K562 (cell line): Measurements from ENCODE around the gene PRCC. TPM values are rescaled to one million over a fixed set of nuclear protein-coding genes. Genes with fewer than 3 reads are reported as not detected.

Source experiments
- CBFB ChIP-seq: sonication (generic); formaldehyde crosslinking; IDR thresholded peaks from 2 replicates; pipeline ENCODE4 v1.4.0; 2020; ENCODE audit warnings: mild to moderate bottlenecking, missing genetic modification reagents
- COPS2 ChIP-seq: fragments of 450-650 bp; conservative IDR thresholded peaks from 2 replicates; pipeline ENCODE4 v1.6.1; 2016; ENCODE audit warnings: mild to moderate bottlenecking, moderate library complexity
- DLX4 ChIP-seq: fragments of 250-450 bp; sonication (Bioruptor Pico); IDR thresholded peaks from 2 replicates; pipeline ENCODE4 v1.6.1; 2021; ENCODE audit warnings: mild to moderate bottlenecking
- DNMT1 ChIP-seq: fragments of 450-650 bp; IDR thresholded peaks from 2 replicates; pipeline ENCODE4 v1.6.1; 2016; ENCODE audit warnings: antibody characterized with exemption, mild to moderate bottlenecking
- E2F4 ChIP-seq: sonication (generic); formaldehyde crosslinking; IDR thresholded peaks from 2 replicates; pipeline ENCODE4 v1.8.0; 2022; ENCODE audit warnings: mild to moderate bottlenecking, low read depth, missing genetic modification reagents
- FOXJ2 ChIP-seq: fragments of 200-800 bp; sonication (Bioruptor generic); IDR thresholded peaks from 2 replicates; pipeline ENCODE4 v1.6.1; 2016; ENCODE audit warnings: missing genetic modification characterization, missing compliant biosample characterization
- FOXP1 ChIP-seq: sonication (generic); formaldehyde crosslinking; IDR thresholded peaks from 2 replicates; pipeline ENCODE4 v1.8.0; 2022; ENCODE audit warnings: mild to moderate bottlenecking, missing genetic modification reagents
- MECOM ChIP-seq: fragments of 250-450 bp; sonication (Bioruptor Pico); IDR thresholded peaks from 2 replicates; pipeline ENCODE4 v1.8.0; 2022; ENCODE audit warnings: inconsistent platforms
- MNT ChIP-seq, 2 experiments: fragments of 450-650 bp; conservative IDR thresholded peaks; 2 replicates each; pipeline ENCODE4 v1.6.1; 2017; ENCODE audit warnings: mild to moderate bottlenecking in 2 of 2, moderate library complexity in 2 of 2
- MTA1 ChIP-seq: fragments of 450-650 bp; IDR thresholded peaks from 2 replicates; pipeline ENCODE4 v1.6.1; 2017; ENCODE audit warnings: borderline replicate concordance
- NFRKB ChIP-seq: fragments of 450-650 bp; IDR thresholded peaks from 2 replicates; pipeline ENCODE4 v1.6.1; 2016; ENCODE audit warnings: low read depth
- NR3C1 ChIP-seq: sonication (generic); formaldehyde crosslinking; IDR thresholded peaks from 2 replicates; pipeline ENCODE4 v1.8.1; 2022; ENCODE audit warnings: missing genetic modification reagents
- RBM14 ChIP-seq: fragments of 200-400 bp; formaldehyde crosslinking; IDR thresholded peaks from 2 replicates; pipeline ENCODE4 v1.6.1; 2018; ENCODE audit warnings: low read depth, mild to moderate bottlenecking, low read length, moderate library complexity, borderline replicate concordance; ENCODE audit not compliant: insufficient read depth
- SP2 ChIP-seq: IDR thresholded peaks from 2 replicates; pipeline ENCODE4 v1.6.1; 2011; ENCODE audit warnings: mild to moderate bottlenecking, low read depth, low read length, moderate library complexity; ENCODE audit not compliant: poor library complexity, severe bottlenecking; ENCODE audit errors: extremely low read depth
- TEAD1 ChIP-seq, 2 experiments: fragments of 450-650 bp in 1 of 2; sonication (generic) in 1 of 2; formaldehyde crosslinking; IDR thresholded peaks; 2 replicates each; pipeline versions ENCODE4 v1.4.0 to v1.8.0; 2020 to 2022; ENCODE audit warnings: mild to moderate bottlenecking in 2 of 2, missing genetic modification reagents in 1 of 2
- THAP12 ChIP-seq: fragments of 250-450 bp; sonication (Bioruptor Pico); IDR thresholded peaks from 2 replicates; pipeline ENCODE4 v1.9.0; 2021; ENCODE audit warnings: mild to moderate bottlenecking, inconsistent platforms
- U2AF2 ChIP-seq: fragments of 200-400 bp; formaldehyde crosslinking; optimal IDR thresholded peaks from 2 replicates; pipeline ENCODE3; 2017; ENCODE audit warnings: low read depth, mild to moderate bottlenecking, low read length
- ZFPM2 ChIP-seq: fragments of 250-450 bp; sonication (Bioruptor Pico); IDR thresholded peaks from 2 replicates; pipeline ENCODE4 v1.5.1; 2022; ENCODE audit warnings: mild to moderate bottlenecking
- ZNF184 ChIP-seq: sonication (generic); formaldehyde crosslinking; IDR thresholded peaks from 2 replicates; pipeline ENCODE4 v1.5.0; 2020; ENCODE audit warnings: missing genetic modification reagents
- ZNF431 ChIP-seq: sonication (generic); formaldehyde crosslinking; IDR thresholded peaks from 2 replicates; pipeline ENCODE4 v1.8.0; 2022; ENCODE audit warnings: mild to moderate bottlenecking, missing genetic modification reagents
- ZNF507 ChIP-seq: conservative IDR thresholded peaks from 2 replicates; pipeline ENCODE4 v1.6.1; 2017; ENCODE audit warnings: missing genetic modification characterization, missing compliant biosample characterization
- ZNF511 ChIP-seq: sonication (generic); formaldehyde crosslinking; IDR thresholded peaks from 2 replicates; pipeline ENCODE4 v1.8.0; 2022; ENCODE audit warnings: mild to moderate bottlenecking, missing genetic modification reagents
- ZNF76 ChIP-seq: fragments of 250-450 bp; sonication (Bioruptor Pico); IDR thresholded peaks from 2 replicates; pipeline ENCODE4 v1.4.0; 2020; ENCODE audit warnings: mild to moderate bottlenecking, moderate library complexity, borderline replicate concordance
- polyA plus RNA-seq, 8 experiments: library from polyadenylated mRNA; depleted of rRNA in 4 of 8; stranded (reverse) in 5 of 8; unstranded in 3 of 8; fragments of >200 nt; fragmentation: Nextera tagmentation in 2 of 8; fragmentation: Illumina TruSeq in 1 of 8; extraction: Ambion mirVana in 2 of 8; extraction: Trizol in 1 of 8; gene quantifications; 2 replicates each; pipeline versions ENCODE4 v1.2.1 to v1.2.3, GENCODE V29; 2011 to 2014; ENCODE audit warnings: inconsistent platforms in 1 of 8, missing spikeins in 1 of 8
- total RNA-seq, 7 experiments: library from RNA; depleted of rRNA in 6 of 7; stranded (reverse); fragments of >200 nt in 6 of 7; fragmentation: Illumina TruSeq in 2 of 7; extraction: Trizol in 2 of 7; gene quantifications; 2 replicates each; pipeline versions ENCODE4 v1.2.1 to v1.2.3, GENCODE V29; 2011 to 2021; ENCODE audit warnings: low replicate concordance in 1 of 7

PRCC gene
- total and polyA plus RNA-seq, 9 of the 15 experiments (the other 6 are each of a cell fraction or from before 2014, with no cell fraction given): 23.9 to 201 (median 41.1) TPM

- TF ChIP-seq E2F4 (CRISPR knock-in tag): peak; percentile 75; the same call in 1 of the 2 replicates
- TF ChIP-seq COPS2: no peak
- peak; percentile 94 for TF ChIP-seq FOXP1 (CRISPR knock-in tag)
- no peak for TF ChIP-seq MECOM
- TF ChIP-seq ZNF507: no peak
- no peak for TF ChIP-seq U2AF2
- no peak for TF ChIP-seq DNMT1
- TF ChIP-seq FOXJ2 (tag): no peak
- TF ChIP-seq DLX4 (CRISPR knock-in tag): no peak
- no peak for TF ChIP-seq RBM14
- TF ChIP-seq NFRKB: no peak
- TF ChIP-seq THAP12 (CRISPR knock-in tag): peak; percentile 39; the same call in 1 of the 2 replicates
- no peak for TF ChIP-seq NR3C1
- no peak for TF ChIP-seq CBFB (CRISPR knock-in tag)
- TF ChIP-seq ZNF184: no peak
- no peak for TF ChIP-seq ZFPM2 (CRISPR knock-in tag)
- TF ChIP-seq ZNF431 (CRISPR knock-in tag): no peak
- TF ChIP-seq MTA1: no peak
- TF ChIP-seq MNT (conservative IDR thresholded peaks at IDR 0.05): peak; percentile 93 to 97
- no peak for TF ChIP-seq ZNF76 (CRISPR knock-in tag)
- TF ChIP-seq TEAD1 (CRISPR knock-in tag; IDR thresholded peaks at IDR 0.05): 0 out of 4 replicates have a peak, but pooled peaks of 1 of the 2 experiments have one; percentile 36
- TF ChIP-seq ZNF511: peak; percentile 44; the same call in 1 of the 2 replicates
- TF ChIP-seq SP2: no peak
Measured at GRCh38 chr1:156751757-156752481, 15.4 kb upstream of the PRCC start (continued).
